Hippocampal formation (tissue), 2 donors: Measurements from ENCODE around the gene ZZZ3.
"Not testable (repeated sequence)": the region's sequence is repeated elsewhere in the genome, so short reads cannot be mapped to it uniquely, and the experiment has no call there.

Experiments used
- DNase-seq, 2 donors: peaks; one replicate each; lab custom pipeline; 2025; lab: John Stamatoyannopoulos, UW

Gene ZZZ3

GRCh38 chr1:77682460-77683159, at the start of gene ZZZ3:
Gene ZZZ3 (minus strand): TSS chr1:77682658. CDS start chr1:77633354, 49,304 bp downstream.
- peak; percentile 88 to 96 for DNase-seq

GRCh38 chr1:77732090-77732489, 49.6 kb upstream of the ZZZ3 start:
- no peak for DNase-seq

GRCh38 chr1:77725706-77726105, 43.2 kb upstream of the ZZZ3 start:
- DNase-seq: no peak

GRCh38 chr1:77718181-77718580, 35.7 kb upstream of the ZZZ3 start:
- DNase-seq: no peak

- DNase-seq: no peak
Observed at GRCh38 chr1:77716065-77716464, 33.6 kb upstream of the ZZZ3 start.

- DNase-seq: no peak
Observed at GRCh38 chr1:77709727-77710126, 27.3 kb upstream of the ZZZ3 start.

- DNase-seq: no peak
Observed at GRCh38 chr1:77706321-77706720, 23.9 kb upstream of the ZZZ3 start.

- no peak for DNase-seq
Observed at GRCh38 chr1:77704736-77705135, 22.3 kb upstream of the ZZZ3 start.

GRCh38 chr1:77699673-77700072, 17.2 kb upstream of the ZZZ3 start:
- not testable (repeated sequence) for DNase-seq

GRCh38 chr1:77697441-77697840, 15.0 kb upstream of the ZZZ3 start:
- DNase-seq: no peak

GRCh38 chr1:77688939-77689338, 6.5 kb upstream of the ZZZ3 start:
- DNase-seq: no peak

- DNase-seq: no peak
Observed at GRCh38 chr1:77687519-77687906, 5.1 kb upstream of the ZZZ3 start.

- DNase-seq: no peak
Observed at GRCh38 chr1:77686796-77687518, 4.5 kb upstream of the ZZZ3 start.

GRCh38 chr1:77683160-77684148, 996 bp upstream of the ZZZ3 start:
- peak; percentile 88 to 91 for DNase-seq

- no peak for DNase-seq
Observed at GRCh38 chr1:77680173-77680572, 2.3 kb downstream of the ZZZ3 start.

- no peak for DNase-seq
Observed at GRCh38 chr1:77678660-77679610, 3.5 kb downstream of the ZZZ3 start.

- DNase-seq: not testable (repeated sequence)
Observed at GRCh38 chr1:77674807-77675206, 7.7 kb downstream of the ZZZ3 start.

GRCh38 chr1:77673716-77674355, 8.6 kb downstream of the ZZZ3 start:
- no peak for DNase-seq

GRCh38 chr1:77673030-77673429, 9.4 kb downstream of the ZZZ3 start:
- DNase-seq: no peak

- DNase-seq: no peak
Observed at GRCh38 chr1:77672374-77672773, 10.1 kb downstream of the ZZZ3 start.

GRCh38 chr1:77671836-77672235, 10.6 kb downstream of the ZZZ3 start:
- peak in 1 of 2 donors; percentile 76 for DNase-seq
